Ammon's horn (tissue), 1 donor: Measurements from ENCODE around the gene ANKRD33B.
A peak's percentile ranks its signal among the peaks of the same experiment; 100 is the strongest.
"Not testable (repeated sequence)": the region's sequence is repeated elsewhere in the genome, so short reads cannot be mapped to it uniquely, and the experiment has no call there.

ENCODE experiments used
- DNase-seq: peaks from one replicate; pipeline ENCODE4 v3.0.0-alpha.2; 2016; ENCODE audit warnings: low spot score

Gene ANKRD33B

GRCh38 chr5:10594591-10595210 is 30.8 kb downstream of the ANKRD33B start:
- no peak for DNase-seq

DNA sequence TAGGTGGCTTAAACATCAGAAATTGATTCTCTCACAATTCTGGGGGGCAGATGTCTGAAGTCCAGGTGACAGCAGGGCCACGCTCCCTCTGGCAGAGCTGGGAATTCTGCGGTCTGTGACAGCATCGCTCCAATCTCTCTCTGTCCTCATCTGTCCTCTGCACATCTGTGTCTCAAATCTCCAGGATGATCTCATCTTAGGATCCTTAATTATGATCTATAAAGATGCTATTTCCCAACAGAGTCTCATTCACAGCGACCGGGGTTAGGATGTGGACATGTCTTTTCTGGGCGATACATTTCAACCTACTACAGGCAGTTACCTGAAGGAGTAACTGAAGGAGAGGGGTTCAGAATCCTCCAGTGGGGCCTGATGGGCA is 31.4 kb downstream of the ANKRD33B start:
- DNase-seq: no peak

- no peak for DNase-seq
These were observed 31.9 kb downstream of the ANKRD33B start for GRCh38 chr5:10595672-10596309.

DNA sequence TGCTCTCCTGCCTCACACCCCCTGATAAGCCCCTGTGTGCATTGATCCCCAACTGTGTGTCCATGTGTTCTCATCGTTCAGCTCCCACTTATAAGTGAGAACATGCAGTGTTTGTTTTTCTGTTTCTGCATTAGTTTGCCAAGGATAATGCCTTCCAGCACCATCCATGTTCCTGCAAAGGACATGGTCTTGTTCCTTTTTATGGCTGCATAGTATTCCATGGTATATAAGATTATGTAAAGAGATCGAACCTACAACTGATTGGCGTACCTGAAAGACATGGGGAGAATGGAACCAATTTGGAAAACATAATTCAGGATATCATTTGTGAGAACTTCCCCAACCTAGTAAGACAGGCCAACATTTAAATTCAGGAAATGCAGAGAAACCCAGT is 32.4 kb downstream of the ANKRD33B start:
- no peak for DNase-seq

DNA sequence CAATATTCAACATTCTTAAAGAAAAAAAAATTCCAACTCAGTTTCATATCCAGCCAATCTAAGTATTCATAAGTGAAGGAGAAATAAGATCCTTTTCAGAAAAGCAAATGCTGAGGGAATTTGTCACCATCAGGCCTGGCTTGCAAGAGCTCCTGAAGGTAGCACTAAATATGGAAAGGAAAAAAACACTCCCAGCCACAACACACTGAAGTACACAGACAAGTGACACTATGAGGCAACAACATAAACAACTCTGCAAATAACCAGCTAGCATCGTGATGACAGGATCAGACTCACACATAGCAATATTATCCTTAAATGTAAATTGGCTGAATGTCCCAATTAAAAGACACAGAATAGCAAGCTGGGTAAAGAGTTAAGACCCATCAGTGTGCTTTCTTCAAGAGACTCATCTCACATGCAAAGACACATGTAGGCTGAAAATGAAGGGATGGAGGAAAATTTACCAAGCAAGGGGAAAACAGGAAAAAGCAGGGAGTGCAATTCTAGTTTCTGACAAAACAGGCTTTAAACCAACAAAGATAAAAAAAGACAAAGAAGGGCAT is 33.1 kb downstream of the ANKRD33B start:
- no peak for DNase-seq

GRCh38 chr5:10599113-10599512 is 35.2 kb downstream of the ANKRD33B start:
- no peak for DNase-seq

DNA sequence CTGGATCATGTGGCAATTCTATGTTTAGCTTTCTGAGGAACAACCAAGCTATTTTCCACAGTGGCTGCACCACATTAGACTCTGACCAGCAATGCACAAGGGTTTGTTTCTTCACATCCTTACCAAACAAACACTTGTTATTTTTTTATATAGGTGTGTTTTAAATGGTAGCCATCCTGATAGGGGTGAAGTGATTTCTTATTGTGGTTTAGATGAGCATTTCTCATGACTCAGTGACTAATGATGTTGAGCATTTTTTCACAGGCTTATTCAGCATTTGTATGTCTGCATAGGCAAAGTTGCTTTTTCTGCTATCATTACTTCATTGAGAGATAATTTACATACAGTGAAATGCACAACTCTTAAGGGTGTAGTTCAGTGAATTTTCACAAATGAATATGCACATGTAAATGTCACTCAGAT is 36.0 kb downstream of the ANKRD33B start:
- DNase-seq: no peak

- peak; percentile 37 for DNase-seq
These were observed 36.9 kb downstream of the ANKRD33B start for GRCh38 chr5:10600626-10601245.

DNA sequence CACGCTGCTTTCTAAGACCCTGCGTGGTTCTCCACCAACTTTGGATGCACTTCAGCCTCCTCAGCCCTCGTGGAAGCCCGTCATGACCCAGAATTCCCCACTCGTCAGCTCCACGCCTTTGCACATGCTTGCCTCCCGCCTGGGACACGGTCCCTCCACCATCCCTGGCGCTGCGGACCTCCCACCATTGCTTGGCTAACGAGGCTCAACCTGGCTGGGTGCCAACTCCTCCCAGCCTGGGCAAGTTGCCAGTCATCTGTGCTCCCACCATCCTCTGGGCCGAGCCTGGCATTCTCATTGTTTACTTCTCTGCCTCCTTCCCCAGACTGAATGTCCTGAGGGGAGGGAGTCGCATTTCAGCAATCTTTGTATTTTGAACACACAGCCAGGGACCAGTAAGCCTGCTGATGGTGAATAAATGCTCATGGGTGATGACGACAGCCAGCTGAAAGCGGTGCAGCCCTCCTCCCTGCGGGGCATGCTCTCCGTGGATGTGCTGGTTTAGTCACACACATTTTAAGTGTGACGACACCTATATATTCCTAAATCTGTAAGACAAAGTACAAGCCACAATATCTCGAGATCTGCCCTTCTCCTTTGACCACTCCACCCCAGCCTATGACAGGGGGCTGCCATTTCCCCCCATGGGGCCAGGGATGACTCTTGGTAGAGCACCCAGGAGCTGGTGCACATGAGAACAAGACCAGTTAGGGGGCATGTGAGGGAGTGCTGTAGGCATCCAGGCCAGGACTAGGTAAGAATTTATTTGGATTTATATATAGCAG is 37.6 kb downstream of the ANKRD33B start:
- peak; percentile 88 for DNase-seq

DNA sequence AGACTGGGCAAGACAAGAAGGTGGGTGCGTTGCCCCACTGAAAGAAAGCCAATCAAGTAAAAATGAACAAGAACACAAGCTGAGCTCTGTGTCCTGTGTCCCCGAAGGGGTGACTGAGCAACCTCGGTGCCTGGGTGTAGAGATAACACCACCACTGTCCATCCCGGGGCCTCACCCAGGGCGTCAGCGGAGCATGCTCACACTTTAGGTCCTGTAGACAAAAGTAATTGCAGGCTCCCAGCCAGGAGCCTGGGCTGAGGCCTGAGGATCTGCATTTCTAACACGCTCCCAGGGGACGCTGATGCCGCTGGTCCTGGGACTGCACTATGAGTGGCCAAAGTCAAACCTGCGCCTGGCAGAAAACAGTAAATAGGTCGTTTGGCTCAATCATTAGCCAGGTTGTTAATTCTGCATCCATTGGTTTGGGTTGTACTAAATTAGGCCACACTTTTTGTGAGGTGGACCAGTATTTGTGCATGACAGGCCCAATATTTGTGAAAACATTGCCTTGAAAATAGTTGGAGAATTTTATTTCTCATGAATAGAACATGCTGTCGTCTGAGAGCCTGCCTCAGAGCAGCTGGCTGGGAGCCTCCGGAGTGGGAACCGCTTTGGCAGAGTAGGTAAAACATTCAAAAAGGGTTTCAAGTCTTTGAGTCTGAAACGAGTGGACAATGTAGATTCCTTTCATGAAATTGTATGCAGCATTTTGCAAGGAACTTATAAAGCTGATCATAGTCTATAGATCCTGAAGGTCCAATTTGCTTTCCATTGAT is 38.3 kb downstream of the ANKRD33B start:
- peak; percentile 64 for DNase-seq

- DNase-seq: no peak
These were observed 41.1 kb downstream of the ANKRD33B start for GRCh38 chr5:10604975-10605374.

DNA sequence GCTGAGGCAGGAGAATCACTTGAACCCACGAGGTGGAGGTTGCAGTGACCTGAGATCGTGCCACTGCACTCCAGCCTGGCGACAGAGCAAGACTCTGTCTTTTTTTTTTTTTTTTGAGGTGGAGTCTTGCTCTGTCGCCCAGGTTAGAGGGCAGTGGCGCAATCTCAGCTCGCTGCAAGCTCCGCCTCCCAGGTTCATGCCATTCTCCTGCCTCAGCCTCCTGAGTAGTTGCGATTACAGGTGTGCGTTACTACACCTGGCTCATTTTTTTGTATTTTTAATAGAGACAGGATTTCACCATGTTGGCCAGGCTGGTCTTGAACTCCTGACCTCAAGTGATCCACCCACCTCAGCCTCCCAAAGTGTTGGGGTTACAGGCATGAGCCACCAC is 42.8 kb downstream of the ANKRD33B start:
- not testable (repeated sequence) for DNase-seq

GRCh38 chr5:10607023-10607665 is 43.3 kb downstream of the ANKRD33B start:
- no peak for DNase-seq

GRCh38 chr5:10607666-10608073 is 43.8 kb downstream of the ANKRD33B start:
- DNase-seq: no peak

- DNase-seq: not testable (repeated sequence)
These were observed 44.2 kb downstream of the ANKRD33B start for GRCh38 chr5:10608081-10608480.

DNA sequence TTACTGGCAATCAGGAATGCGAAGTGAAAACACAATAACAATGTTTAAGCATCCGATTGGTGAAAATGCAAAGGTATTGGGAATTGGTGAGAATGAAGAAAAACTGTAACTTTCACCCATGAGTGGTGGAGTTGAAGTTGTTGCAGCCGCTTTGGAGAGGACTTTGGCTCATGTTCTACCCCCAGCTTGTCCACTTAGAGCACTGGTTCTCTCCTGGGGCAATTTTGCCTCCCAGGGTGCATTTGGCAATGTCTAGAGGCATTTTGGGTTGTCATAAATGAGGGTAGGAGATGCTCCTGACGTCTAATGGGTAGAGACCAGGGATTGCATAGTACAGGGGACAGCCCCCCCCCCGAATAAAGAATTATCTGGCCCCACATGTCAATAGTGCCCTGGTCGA is 46.2 kb downstream of the ANKRD33B start:
- no peak for DNase-seq

DNA sequence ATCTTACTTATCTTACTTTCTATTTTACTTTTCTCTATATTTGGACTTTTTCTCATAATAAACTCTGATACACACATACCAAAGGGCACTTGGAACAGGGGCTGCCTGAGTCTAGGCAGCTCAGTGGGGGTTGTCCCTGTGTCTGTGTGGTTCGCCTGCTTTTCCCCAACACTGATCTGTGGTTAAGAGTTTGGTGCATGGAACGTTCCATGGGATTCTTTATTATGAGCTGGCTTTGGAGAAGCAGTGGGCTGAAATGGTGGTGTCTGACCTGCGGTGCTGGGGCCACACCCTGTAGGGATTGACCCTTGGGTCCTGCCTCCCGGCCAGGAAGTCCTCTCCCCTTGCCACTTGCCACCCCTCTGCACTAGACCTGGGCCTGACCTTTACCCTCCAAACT is 47.4 kb downstream of the ANKRD33B start:
- DNase-seq: no peak

DNA sequence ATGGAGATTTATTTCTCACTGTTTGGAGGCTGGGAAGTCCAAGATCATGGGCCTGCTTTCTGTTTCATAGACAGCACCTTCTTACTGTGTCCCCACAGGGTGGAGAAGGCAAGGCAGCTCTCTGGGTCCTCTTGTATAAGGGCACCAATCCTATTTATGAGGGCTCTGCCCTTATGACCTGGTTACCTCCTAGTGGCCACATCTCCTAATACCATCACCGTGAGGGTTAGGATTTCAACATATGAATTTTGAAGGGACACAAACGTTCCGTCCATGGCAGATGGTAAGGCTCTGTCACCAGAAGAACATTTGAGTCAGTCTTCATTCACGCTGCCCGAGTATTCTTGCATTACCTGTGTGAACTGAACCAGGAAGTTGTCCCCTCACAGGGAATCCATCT is 48.4 kb downstream of the ANKRD33B start:
- DNase-seq: no peak

DNA sequence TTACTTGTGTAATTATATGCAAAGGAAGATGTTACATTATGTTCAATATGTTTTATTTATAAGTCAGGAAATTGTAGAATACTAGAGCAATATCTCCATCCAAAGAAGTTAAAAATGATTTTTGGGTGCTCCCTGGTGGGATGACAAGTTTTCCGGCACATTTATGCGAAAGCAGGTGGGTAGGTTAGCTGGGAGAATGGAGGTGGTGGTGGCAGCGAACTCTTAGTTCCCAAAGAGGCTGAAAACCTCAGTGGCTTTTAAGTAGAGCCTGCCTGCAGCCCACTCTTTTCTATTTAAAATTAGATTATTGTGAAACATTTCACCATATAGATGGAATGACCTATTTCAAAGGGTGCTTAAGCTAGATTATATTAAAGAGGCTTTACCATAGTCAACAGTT is 51.8 kb downstream of the ANKRD33B start:
- DNase-seq: no peak

DNA sequence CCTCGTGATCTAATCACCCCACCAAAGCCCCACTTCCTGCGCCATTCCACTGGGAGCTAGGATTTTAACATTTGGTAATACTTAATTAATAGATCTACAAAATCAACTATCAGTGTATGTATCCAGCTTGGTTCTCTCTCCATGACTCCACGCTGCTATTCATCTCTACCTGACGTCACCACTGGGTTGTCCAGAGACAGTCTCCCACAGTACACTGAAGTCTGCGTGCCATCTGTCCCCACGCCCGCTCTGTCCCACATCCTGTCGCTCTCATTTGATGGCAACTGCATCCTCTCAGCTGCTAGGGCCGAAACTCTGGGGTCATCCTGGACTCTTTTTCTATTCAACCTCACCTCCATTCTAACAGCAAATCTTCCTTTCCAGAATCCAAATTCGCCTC is 53.2 kb downstream of the ANKRD33B start:
- no peak for DNase-seq

DNA sequence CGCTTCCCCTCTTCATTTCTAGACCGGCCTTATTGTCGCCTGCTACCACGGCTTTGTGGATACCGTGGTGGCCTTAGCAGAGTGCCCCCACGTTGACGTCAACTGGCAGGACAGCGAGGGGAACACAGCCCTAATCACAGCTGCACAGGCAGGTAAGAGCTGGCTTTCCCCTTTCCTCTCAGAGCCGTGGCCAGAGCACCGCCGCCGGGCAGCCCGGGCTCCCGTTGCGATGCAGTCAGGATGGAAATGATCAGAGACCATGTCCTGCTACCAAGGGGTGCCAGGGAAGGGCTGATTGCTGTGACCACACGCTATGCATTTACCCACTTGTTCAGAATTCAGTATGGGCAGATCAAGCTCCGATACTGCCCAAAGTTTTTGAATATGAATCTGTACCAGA is 54.4 kb downstream of the ANKRD33B start:
- DNase-seq: no peak
